DMS153 treated with DMSO at 0.1 percent for 48 hours (cell line): ENCODE results near the gene UTY.

Experiments
- DNase-seq: peaks from one replicate; lab custom pipeline; 2025; ENCODE audit not compliant: unreplicated experiment; lab: John Stamatoyannopoulos, UW

The UTY gene

DNA sequence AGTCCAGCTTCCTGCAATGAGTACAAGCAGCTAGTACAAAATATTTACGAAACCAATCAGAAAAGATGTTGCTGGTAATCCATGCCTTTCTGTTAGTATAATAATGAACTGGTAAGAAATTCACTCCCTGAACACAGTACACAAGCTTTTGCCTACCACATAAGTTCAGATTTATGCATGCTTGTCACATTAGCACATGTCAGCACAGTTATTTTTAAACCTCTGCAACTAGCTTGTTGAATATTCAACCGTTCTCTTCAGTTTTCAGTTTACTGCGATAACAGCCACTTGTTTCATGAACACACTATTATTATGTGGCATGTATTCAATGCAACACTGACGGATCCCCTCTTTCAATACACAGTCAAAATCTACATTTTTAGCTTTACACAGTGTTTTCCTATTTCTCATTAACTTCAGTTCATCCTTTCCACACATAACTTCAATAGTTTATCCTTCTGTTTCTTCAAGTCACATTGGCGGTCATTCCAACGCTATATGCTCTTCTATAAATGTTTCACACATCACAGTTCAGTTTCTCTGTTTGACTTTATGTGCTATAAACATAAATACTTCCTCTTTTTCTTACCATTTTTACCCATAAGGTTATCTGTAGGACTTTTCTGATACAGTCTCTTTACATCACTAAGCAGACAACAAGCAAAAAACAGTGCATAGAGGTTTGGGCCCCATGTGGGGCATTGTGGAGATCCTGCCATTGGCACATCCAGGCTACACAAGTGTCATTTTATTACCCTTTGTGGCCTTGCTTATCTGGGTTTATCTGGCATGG, 62.8 kb downstream of the UTY start:
- no peak for DNase-seq

DNA sequence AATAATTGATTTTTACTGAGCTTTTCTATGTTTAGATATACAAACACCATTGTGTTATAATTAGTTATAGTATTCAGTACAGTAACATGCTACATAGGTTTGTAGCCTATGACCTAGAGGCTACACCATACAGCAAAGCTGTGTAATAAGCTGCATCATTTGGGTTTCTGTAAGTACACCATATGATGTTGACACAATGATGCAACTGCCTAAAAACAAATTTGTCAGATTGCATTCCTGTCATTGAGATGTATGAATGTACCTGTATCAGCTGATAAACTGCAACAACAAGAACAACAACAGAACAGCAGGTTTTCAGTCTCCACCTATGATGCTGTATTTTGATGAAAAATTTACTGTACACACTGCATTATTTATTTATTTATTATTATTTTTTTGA, 64.3 kb downstream of the UTY start:
- no peak for DNase-seq

DNA sequence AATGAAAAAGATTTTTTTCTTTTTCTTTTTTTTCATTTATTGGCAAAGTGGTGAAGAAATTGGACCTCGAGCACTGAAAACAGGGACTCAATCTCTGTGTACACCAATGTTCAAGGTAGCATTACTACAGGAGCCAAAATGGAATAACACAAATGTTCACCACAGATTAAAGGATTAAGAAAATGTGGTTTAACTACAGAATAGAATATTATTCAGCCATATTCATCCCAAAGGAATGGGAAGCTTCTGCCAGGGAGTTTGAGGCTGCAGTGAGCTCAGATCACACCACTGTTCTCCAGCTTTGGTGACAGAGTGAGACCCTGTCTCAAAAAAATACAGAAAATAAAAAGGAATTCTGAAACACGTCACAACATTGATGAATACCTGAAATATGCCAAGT, 81.0 kb downstream of the UTY start:
- no peak for DNase-seq

DNA sequence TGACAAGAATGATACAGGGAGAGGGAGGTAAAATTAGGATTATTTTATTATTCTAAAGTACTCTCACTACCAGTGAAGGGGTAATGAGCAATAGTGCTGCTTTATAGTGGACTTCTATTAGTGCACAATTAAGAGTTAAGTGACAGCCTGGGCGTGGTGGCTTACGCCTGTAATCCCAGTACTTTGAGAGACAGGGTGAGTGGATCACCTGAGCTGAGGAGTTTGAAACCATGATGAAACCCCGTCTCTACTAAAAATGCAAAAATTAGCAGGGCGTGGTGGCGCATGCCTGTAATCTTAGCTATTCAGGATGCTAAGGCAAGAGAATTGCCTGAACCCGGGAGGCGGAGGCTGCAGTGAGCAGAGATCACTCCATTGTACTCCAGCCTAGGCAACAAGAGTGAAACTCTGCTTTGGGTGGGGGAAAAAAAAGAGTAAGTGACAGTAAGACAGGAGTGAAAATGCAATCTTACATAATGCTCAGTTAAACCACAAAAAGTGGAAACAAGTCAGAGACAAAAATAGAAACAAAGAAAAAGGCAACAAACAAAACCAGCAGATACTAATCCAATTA, 98.6 kb downstream of the UTY start:
- DNase-seq: no peak

DNA sequence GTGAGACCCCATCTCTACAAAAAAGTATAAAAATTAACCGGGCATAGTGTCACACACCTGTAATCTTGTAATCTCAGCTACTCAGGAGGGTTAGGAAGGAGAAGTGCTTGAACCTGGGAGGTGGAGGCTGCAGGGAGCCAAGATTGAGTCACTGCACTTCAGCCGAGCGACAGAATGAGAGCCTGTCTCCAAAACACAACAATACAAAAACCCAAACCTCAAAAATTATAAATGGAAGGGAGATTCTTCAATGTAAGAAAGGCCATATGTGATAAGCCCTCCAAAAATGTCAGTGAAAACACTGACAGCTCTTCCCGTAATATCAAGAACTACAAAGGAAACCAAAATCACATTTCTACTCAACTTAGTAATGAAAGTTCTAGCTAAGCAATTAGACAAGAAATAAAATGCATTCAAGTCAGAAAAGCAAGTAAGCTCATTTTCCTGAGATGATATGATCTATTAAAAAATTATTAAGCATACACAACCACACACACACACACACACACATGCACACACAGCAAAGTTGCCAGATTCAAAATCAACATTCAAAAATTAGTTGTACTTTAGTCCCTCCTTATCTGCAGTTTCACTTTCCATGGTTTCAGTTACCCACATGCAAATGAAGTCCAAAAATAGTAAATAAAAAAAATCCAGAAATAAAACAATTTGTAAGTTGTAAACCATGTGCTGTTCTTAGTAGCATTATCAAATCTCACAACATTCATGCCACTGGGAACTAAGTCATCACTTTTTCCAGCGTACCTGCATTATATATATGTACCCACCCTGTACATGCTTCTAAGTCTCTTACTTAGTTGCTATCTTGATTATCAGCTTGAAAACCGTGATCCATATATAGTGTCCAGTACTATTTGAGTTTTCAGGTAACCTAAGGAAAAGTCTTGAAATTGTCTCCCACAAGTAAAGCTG, 108.7 kb downstream of the UTY start:
- DNase-seq: no peak

DNA sequence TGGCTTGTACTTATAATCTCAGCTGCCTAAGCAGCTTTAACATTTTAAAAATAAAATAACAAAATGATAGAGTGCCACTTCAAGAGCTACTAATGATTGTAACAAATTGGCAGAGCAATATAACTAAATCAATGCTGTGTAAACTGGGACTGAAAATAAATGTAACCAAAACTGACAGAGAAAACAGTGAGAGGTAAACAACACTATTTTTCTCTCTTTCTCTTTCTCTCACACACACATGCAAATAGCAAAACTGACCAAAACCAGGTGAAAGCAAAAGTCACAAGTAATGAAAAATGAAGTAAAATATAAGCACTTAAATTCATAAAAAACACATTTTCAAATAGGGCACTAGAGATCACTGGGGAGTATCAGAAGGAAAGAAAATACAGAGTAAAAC, 109.6 kb downstream of the UTY start:
- DNase-seq: no peak

DNA sequence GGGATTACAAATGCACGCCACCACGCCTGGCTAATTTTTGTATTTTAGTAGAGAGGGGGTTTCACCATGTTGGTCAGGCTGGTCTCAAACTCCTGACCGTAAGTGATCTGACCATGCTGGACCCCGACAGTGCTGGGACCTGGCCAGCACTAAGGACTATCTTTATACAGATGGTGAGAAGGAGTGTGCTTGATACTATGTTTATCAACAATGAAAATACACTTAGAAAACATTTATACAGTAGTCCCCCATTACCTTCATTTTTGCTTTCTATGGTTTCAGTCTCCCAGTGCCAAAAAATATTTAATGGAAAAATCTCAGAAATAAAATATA, 111.4 kb downstream of the UTY start:
- no peak for DNase-seq

DNA sequence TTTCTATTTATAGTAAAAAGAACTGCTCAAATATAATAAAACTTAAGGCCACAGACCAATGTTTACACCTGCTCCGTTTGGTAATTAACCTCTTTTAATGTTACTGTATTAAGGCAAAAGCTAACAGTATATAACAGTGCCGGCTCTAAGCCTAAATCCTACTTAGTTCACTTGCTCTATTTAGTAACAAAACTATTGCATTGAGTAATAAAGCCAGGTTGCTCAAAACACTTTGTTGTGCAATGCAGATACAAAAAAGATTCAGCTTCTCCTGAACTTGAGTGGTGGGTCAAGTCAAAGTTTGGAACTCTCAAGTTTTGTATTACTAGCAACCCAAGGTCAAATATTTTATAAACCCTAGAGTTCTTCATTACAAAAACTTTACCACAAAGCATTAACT, 116.2 kb downstream of the UTY start:
- no peak for DNase-seq

DNA sequence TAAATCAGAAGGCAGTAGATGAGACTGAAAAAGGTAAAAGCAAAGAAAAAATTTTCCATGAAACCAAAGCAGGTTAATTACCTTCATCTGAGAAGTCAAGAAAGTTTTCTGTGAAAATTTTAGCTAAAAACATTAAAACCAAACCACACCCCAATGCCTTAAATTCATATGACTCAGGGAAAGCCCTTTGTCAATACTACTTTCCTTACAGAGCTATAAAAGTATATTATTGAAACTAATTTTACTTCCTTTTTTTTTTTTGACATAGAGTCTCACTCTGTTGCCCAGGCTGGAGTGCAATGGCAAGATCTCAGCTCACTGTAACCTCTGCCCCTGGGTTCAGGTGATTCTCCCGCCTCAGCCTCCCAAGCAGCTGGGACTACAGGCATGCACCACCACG, 117.2 kb downstream of the UTY start:
- DNase-seq: no peak

DNA sequence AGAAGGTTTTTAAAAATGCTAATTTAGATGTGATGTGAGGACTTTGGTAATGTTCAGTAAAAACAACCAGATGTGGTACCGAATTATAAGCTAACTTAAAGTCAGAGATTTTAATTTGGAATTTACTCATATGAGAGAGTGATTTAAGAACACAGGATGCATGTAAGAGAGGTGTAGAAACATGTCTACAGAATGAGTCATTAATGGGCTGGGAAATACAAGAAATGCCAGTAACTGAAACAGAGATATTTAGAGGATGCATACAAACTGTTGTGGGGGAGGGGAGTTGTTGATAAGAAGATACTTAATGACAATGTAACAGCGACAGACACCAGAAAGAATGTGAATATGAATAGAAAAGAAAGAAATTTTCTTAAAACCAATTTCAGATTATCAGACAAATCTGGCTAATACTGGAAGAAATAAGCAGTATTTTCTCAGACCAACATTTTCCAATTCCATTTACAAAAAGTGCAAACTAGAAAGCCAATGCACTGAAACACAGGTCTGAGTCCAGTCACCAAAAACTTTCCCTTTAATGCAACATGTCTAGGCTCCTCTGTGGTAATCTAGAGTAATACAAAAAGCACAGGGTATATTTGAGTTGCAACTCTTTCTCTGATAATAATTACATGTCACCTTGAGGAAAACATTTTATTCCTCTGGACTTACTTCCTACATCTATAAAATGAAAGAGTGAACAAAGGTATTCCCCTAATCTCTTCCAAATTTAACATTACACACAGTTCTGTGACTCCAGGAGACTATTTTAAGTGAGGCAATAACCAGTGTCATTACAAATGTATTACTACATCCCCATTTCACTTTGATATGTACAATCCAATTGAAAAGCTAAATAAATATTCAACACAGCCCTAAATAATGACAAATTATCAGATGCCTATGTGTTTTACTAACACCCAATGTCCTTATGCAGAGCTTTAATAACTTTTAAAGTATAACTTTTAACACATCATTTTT, 117.9 kb downstream of the UTY start:
- no peak for DNase-seq

DNA sequence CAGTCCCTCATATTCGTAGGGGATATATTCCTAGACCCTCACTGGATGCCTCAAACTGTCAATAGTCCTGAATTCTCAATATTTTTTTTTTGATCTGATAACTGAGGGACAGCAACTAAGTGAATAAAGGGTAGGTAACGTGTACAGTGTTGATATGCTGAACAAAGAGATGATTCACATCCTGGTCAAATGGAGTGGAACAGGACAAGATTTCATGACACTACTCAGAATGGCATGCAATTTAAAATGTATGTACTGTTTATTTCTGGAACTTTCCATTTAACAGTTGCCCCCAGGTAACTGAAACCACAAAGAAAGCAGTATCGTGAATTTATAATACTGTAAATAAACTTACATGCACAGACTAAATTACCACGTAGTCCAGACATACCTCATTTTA, 128.4 kb downstream of the UTY start:
- no peak for DNase-seq

DNA sequence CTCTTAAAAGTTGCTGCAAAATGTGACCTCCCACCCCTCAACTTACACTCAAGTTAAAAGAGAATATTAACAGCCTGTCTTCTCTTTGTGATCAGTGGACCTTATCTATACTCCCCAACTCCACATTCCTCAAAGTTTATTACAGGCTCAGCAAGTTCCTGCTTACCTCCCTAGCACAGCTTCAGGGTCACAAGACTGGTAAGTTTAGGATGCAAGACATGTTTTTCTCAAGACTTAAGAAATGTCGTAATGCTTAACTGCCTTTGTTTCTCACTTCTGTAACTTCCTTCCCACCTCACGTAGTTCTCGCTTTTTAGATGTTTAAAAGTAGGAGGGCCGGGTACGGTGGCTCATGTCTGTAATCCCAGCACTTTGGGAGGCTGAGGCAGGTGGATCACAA, 132.7 kb downstream of the UTY start:
- no peak for DNase-seq

DNA sequence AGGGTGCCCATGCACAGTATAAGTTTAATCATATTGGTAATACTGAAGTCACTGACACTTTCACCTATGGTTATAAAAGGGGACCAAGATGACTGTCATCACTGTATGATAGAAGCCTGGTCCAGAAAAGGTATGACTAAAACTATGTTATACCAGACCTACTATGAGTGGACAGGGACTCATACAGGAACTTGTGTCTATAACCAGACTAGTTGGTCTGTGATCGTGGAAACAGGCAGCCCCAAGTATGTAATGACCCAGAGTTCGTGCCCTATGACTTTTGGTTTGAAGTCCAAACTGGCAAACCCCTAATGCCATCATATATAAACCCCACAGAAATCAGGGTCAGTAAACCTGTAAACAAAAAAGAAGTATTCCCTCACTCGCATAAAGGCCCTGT, 134.3 kb downstream of the UTY start:
- no peak for DNase-seq

DNA sequence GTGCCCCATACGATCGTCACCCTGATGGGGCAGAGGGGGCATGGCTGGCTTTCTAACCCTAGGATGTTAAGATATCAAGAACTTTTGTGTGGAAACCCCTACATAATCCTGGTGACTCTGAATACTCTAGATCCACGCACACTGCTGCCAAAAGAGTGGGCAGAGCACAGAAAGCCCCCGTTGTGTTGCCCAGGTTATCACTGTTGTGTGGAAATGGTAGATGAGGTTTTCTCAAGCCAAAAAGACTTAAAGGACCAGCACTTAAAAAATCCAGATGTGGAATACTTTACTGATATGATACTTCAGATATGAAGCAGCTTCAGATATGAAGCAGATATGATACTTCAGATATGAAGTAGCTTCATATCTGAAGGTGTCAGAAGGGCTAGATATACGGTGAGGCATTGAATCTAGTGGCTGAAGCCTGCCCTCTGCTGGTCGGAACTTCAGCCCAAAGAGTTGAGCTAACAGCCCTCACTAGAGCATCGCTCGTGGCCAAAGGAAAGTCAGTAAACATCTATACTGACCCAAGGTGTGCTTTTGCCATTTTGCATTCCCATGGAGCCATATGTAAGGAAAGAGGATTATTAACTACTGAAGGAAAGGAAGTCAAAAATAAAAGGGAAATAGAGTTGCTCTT, 136.4 kb downstream of the UTY start:
- DNase-seq: no peak

DNA sequence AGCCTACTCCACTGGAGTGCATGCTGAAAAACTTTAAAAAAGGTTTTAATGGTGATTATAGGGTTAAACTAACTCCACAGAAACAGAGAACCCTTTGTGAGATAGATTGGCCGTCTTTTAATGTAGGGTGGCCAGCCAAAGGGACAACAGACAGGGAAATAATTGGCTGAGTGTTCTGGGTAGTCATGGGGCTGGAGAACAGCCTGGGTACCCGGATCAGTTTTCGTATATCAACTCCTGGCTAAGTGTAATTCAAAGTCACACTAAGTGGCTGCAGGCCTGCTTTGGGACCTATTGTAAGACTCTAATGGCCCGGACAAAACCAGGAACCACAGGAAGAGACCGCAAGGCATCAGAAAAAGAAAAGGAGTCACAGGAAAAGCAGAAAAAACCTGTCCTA, 139.9 kb downstream of the UTY start:
- DNase-seq: no peak

DNA sequence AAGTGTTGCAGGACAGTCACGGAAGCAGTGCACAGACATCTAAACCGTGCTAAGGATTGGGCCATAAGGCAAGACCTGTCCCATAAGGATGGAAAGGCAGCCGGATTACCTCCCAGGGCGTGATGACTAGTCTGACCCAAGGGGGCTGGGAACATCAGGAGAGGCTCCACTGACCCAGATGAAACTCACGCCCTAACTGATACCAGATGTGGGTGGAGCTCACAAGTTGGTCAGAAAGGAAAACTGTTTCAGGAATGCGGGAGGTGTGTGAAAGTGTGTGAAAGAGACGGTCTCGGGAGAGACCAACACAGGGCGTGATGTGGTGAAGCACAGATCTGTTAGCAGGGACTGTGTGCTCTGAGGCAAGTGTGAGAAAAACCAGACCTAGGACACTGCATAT, 140.5 kb downstream of the UTY start:
- DNase-seq: no peak

DNA sequence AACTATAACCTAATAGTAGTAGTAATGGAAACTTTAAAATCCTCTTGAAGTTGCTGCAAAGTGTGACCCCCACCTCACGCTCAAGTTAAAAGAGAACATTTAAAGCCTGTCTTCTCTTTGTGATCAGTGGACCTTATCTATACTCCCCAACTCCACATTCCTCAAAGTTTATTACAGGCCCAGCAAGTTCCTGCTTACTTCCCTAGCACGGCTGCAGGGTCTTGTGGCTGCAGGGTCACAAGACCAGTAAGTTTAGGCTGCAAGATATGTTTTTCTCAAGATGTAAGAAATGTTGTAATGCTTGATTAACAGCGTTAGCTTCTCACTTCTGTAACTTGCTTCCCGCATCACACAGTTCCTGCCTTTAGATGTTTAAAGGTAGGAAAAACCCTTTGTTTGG, 141.1 kb downstream of the UTY start:
- DNase-seq: no peak

DNA sequence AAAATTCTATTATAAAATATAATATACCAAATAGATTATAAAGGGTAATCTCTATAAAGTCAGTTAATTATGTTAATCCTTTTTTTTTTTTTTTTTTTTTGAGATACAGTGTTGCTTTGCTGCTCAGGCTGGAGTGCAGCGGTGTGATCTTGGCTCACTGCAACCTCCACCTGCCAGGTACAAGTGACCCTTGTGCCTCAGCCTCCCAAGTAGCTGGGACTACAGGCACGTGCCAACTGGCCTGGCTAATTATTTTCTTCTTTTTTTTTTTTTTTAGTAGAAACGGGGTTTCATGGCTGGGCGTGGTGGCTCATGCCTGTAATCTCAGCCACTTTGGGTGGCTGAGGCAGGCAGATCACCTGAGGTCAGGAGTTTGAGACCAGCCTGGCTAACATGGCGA, 141.9 kb downstream of the UTY start:
- DNase-seq: no peak

DNA sequence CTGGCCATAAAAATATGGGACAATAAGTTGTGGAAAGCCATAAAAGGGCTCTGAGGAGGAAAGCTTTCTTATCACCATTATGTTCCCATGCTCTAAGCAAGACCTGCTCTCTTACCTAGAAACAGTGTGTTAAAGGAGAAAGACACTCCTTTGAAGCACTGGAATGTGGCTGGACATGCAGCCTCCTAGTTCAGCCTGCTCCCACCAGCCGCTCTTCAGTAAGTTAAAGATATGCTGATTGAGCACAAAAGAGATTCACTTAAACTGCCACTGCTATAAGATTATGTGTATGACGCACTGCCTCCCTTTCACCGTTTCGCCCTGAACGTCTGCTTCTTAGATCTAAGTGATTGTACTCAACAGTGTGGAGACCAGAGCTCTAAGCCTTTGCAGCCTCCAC, 146.0 kb downstream of the UTY start:
- DNase-seq: no peak

DNA sequence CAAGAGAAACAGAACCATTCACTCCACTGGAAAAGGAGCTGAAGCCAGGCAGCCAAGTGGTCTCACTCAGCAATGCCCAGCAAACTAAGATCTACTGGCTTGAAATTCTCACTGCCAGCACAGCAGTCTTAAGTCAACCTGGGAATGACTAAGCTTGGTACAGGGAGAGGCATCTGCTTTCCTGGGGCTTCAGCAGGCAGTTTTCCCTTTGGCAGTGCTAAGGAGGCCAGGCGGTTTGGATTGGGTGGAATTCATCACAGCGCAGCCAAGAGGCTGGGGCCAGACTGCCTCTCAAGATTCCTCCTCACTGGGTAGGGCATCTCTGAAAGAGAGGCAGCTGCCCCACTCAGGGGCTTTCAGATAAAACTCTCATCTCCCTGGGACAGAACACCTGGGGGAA, 149.2 kb downstream of the UTY start:
- DNase-seq: no peak

DNA sequence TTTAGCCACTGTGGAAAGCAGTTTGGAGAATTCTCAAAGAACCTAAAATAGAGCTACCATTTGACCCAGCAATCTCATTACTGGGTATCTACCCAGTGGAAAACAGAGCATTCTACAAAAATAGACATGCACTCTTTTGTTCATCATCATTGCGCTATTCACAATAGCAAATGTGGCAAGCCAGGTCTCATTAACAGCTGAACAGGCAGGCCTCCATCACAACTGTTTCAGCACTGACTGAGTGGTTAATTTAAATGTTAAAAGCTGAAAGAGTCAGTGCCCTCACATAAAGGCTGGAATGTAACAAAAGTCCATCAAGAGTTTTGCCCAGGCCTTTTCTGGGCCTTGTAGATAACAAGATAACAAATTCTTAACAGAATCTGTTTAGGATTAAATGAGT, 166.9 kb downstream of the UTY start:
- no peak for DNase-seq
